Measurements from ENCODE around the gene HIVEP1.

DNA sequence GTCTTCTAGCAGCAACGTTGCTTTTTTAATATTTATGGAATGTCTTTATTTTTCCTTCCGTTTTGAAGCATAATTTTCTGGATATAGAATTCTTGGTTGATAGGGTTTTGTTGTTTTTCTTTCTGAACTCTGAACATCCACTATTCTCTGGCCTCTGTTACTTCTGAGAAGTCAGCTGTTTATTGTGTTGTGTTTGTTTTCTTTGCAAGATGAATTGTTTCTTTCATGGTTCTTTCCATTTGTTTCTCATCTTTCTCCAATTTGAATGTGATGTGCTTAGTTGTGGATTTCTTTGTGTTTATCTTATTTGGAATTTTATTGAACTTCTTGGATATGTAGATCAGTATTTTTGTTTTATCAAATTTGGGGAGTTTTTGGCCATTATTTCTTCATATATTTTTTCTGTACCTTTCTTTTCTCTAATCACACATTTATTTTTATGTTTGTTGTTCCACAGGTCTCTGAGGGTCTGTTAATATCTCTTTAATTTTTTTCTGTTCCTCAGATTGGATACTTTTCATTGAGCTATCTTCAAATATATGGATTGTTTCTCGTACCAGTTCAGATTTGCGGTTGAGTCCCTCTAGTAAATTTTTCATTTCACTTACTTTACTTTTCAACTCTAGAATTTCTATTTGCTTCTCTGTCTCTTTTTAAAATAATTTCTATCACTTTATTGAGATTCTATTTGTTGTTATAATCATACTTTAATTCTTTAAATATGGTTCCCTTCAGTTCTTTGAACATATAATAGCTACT lies 18.0 kb downstream of the HIVEP1 start:
- TF ChIP-seq ZNF274 (IDR thresholded peaks at IDR 0.05; ENCODE audit: low read depth, low read length) (no peak), YY1 (IDR thresholded peaks at IDR 0.05; ENCODE audit: insufficient read depth, insufficient read length) (no peak)
